Measurements from ENCODE around the gene MED23. TPM values are rescaled to one million over a fixed set of nuclear protein-coding genes. Genes with fewer than 3 reads are reported as not detected.

MED23 gene
- total and polyA plus RNA-seq, 2 experiments from 2014 or later, result 16.9 to 35.7 TPM

- no peak overlapping the region for H2AFZ ChIP-seq
- 82 to 83% methylated on average over 25 of the region's 25 CpGs for WGBS, 2 experiments (ENCODE audit: low coverage in 1 of 2, low lambda C conversion rate in 2 of 2, missing lambda C conversion rate in 2 of 2)
- no peak overlapping the region for H3K27ac ChIP-seq
- in situ Hi-C loops (cut with MboI), result loop anchor here (25.0 kb wide), 1 partner anchor 638 kb away; no protein-coding TSS in a partner anchor
- no peaks in the 10 kb centered on the region for H3F3A ChIP-seq (ENCODE audit: insufficient read depth)
- H3K4me1 ChIP-seq (ENCODE audit: insufficient read depth), result no peaks in the 10 kb centered on the region
- H3K79me2 ChIP-seq (ENCODE audit: insufficient read depth), result no peaks in the 10 kb centered on the region
- H3K9ac ChIP-seq, result no peak overlapping the region
- no peak for DNase-seq
- no peaks in the 10 kb centered on the region for H3K36me3 ChIP-seq (ENCODE audit: low read depth)
- H3K27me3 ChIP-seq (replicated peaks; ENCODE audit: insufficient read depth), result no peaks in the 10 kb centered on the region
- no peak for TF ChIP-seq EZH2 (IDR thresholded peaks at IDR 0.05; ENCODE audit: insufficient read depth, poor library complexity, severe bottlenecking)
- TF ChIP-seq EZH2phosphoT487 (IDR thresholded peaks at IDR 0.05; ENCODE audit: insufficient read depth, low read depth), result no peak
- no peaks in the 10 kb centered on the region for H3K9me2 ChIP-seq (ENCODE audit: insufficient read depth)
- no peak overlapping the region for H3K4me2 ChIP-seq (ENCODE audit: unreplicated experiment)
- no peaks in the 10 kb centered on the region for H3K9me3 ChIP-seq (ENCODE audit: low read depth)
- no peaks in the 10 kb centered on the region for H4K20me1 ChIP-seq (ENCODE audit: insufficient read depth)
- H3K4me3 ChIP-seq, result no peak overlapping the region
Observed at GRCh38 chr6:131524695-131525336, 103.2 kb downstream of the MED23 start.

- Histone ChIP-seq H3K27ac (no peak overlapping the region), H2AFZ (no peak overlapping the region), H4K20me1 (ENCODE audit: insufficient read depth) (no peaks in the 10 kb centered on the region), H3K27me3 (replicated peaks; ENCODE audit: insufficient read depth) (no peaks in the 10 kb centered on the region), H3K4me1 (ENCODE audit: insufficient read depth) (no peaks in the 10 kb centered on the region), H3K36me3 (ENCODE audit: low read depth) (no peaks in the 10 kb centered on the region), H3F3A (ENCODE audit: insufficient read depth) (no peaks in the 10 kb centered on the region), H3K9me2 (ENCODE audit: insufficient read depth) (no peaks in the 10 kb centered on the region), H3K4me2 (ENCODE audit: unreplicated experiment) (no peak overlapping the region), H3K9me3 (ENCODE audit: low read depth) (no peaks in the 10 kb centered on the region), H3K4me3 (no peak overlapping the region), H3K9ac (no peak overlapping the region), H3K79me2 (ENCODE audit: insufficient read depth) (no peaks in the 10 kb centered on the region)
- DNase-seq, result no peak
- WGBS, 2 experiments (ENCODE audit: low coverage in 1 of 2, low lambda C conversion rate in 2 of 2, missing lambda C conversion rate in 2 of 2), result 97 to 100% methylated on average over 1 of the region's 1 CpG
- in situ Hi-C loops (cut with MboI), result no loop called here
- TF ChIP-seq EZH2 (IDR thresholded peaks at IDR 0.05; ENCODE audit: insufficient read depth, poor library complexity, severe bottlenecking), result no peak
- TF ChIP-seq EZH2phosphoT487 (IDR thresholded peaks at IDR 0.05; ENCODE audit: insufficient read depth, low read depth), result no peak
Observed at GRCh38 chr6:131523988-131524673, 103.9 kb downstream of the MED23 start.

Small RNA genes within 50 kb of the gene (small RNA-seq; reads per million reads assigned to genes)
- not detected for gene RNU4-18P (ENCODE audit: low read depth, low replicate concordance)

Other genes with a start within 250 kb of the MED23 start
- not detected in 2 replicates for gene ARG1, start 55.0 kb downstream of the MED23 start, total RNA-seq (2014; rRNA removed; shearing (Covaris generic))
- not detected in 2 replicates for gene ARG1, start 55.0 kb downstream of the MED23 start, polyA plus RNA-seq (2016; fragmentation: Nextera tagmentation; extraction: Ambion mirVana)
- not detected in 2 replicates for gene ENPP3, start 9.1 kb upstream of the MED23 start, total RNA-seq (2014; rRNA removed; shearing (Covaris generic))
- not detected in 2 replicates for gene ENPP3, start 9.1 kb upstream of the MED23 start, polyA plus RNA-seq (2016; fragmentation: Nextera tagmentation; extraction: Ambion mirVana)
- gene OR2A4, start 73.2 kb upstream of the MED23 start, total RNA-seq (2014; rRNA removed; shearing (Covaris generic)), result not detected in 2 replicates
- gene OR2A4, start 73.2 kb upstream of the MED23 start, polyA plus RNA-seq (2016; fragmentation: Nextera tagmentation; extraction: Ambion mirVana), result not detected in 2 replicates
- gene CTAGE9, start 82.8 kb upstream of the MED23 start, total RNA-seq (2014; rRNA removed; shearing (Covaris generic)), result not detected in 2 replicates
- not detected in 2 replicates for gene CTAGE9, start 82.8 kb upstream of the MED23 start, polyA plus RNA-seq (2016; fragmentation: Nextera tagmentation; extraction: Ambion mirVana)
- gene ENPP1, start 179.8 kb upstream of the MED23 start, total RNA-seq (2014; rRNA removed; shearing (Covaris generic)), result 53.7 and 60.4 TPM in 2 replicates
- 34.2 and 36.3 TPM in 2 replicates for gene ENPP1, start 179.8 kb upstream of the MED23 start, polyA plus RNA-seq (2016; fragmentation: Nextera tagmentation; extraction: Ambion mirVana)